OCI-LY3 (cell line): Measurements from ENCODE around the gene COG5.

Source experiments
- H2AFZ ChIP-seq: fragments of 200-600, 300-600 bp; shearing (Covaris generic); 2 replicates; pipeline ENCODE4 v1.6.0; 2014; ENCODE audit warnings: antibody characterized with exemption, low read depth, low read length
- H3K27ac ChIP-seq: fragments of 200-600, 300-600 bp; sonication (generic); 2 replicates; pipeline ENCODE4 v1.5.1; 2014; ENCODE audit warnings: mild to moderate bottlenecking, low read length, moderate library complexity, mixed read lengths
- H3K27me3 ChIP-seq: fragments of 200-600, 300-600 bp; sonication (generic); 2 replicates; pipeline ENCODE4 v1.6.1; 2014; ENCODE audit warnings: low read depth, low read length, mixed read lengths
- H3K36me3 ChIP-seq: fragments of 200-600, 300-600 bp; sonication (generic); replicated peaks from 2 replicates; pipeline ENCODE3; 2014; ENCODE audit warnings: low read depth, low read length, mixed read lengths
- H3K4me1 ChIP-seq: fragments of 300-600, 200-600 bp; sonication (generic); 2 replicates; pipeline ENCODE4 v1.6.1; 2014; ENCODE audit warnings: low read length, mixed read lengths
- H3K4me2 ChIP-seq: fragments of 200-600, 300-600 bp; sonication (generic); 2 replicates; pipeline ENCODE4 v1.6.1; 2014; ENCODE audit warnings: low read length, mixed read lengths
- H3K4me3 ChIP-seq: fragments of 300-600, 200-600 bp; sonication (generic); 2 replicates; pipeline ENCODE4 v1.5.1; 2014; ENCODE audit warnings: antibody characterized with exemption, mild to moderate bottlenecking, low read length, moderate library complexity
- H3K79me2 ChIP-seq: fragments of 300-600, 200-600 bp; shearing (Covaris generic); 2 replicates; pipeline ENCODE4 v1.6.1; 2014; ENCODE audit warnings: mild to moderate bottlenecking, low read length, mixed read lengths
- H3K9ac ChIP-seq: fragments of 300-600, 200-600 bp; shearing (Covaris generic); 2 replicates; pipeline ENCODE4 v1.6.0; 2014; ENCODE audit warnings: mild to moderate bottlenecking, low read length, moderate library complexity
- H3K9me3 ChIP-seq: fragments of 200-600, 300-600 bp; shearing (Covaris generic); 2 replicates; pipeline ENCODE4 v1.6.1; 2014; ENCODE audit warnings: low read length, mixed read lengths; ENCODE audit not compliant: insufficient read depth
- H4K20me1 ChIP-seq: fragments of 200-600, 300-600 bp; sonication (generic); 2 replicates; pipeline ENCODE4 v1.6.1; 2016; ENCODE audit warnings: low read length, mixed read lengths; ENCODE audit not compliant: insufficient read depth
- CTCF ChIP-seq: fragments of 200-600, 300-600 bp; sonication (generic); IDR thresholded peaks from 2 replicates; pipeline ENCODE4 v1.5.1; 2014; ENCODE audit warnings: antibody characterized with exemption, low read length, low read depth
- EZH2phosphoT487 ChIP-seq: fragments of 200-600 bp; shearing (Covaris generic); IDR thresholded peaks from 2 replicates; pipeline ENCODE4 v1.6.1; 2018; ENCODE audit warnings: antibody characterized with exemption, mixed run types, low read depth

COG5 gene

GRCh38 chr7:107527196-107527595 lies 36.5 kb downstream of the COG5 start:
- TF ChIP-seq CTCF (no peak), EZH2phosphoT487 (no peak)
- H4K20me1 ChIP-seq: no peaks in the 10 kb centered on the region
- peaks cover 2% of the 10 kb centered on the region for H3K36me3 ChIP-seq
- H3K9me3 ChIP-seq: no peaks in the 10 kb centered on the region
- H3K4me1 ChIP-seq: peaks cover 5% of the 10 kb centered on the region; the same call in 1 of the 2 replicates
- H2AFZ ChIP-seq: no peak overlapping the region
- no peak overlapping the region for H3K9ac ChIP-seq
- H3K79me2 ChIP-seq: no peaks in the 10 kb centered on the region
- H3K4me3 ChIP-seq: no peak overlapping the region
- H3K27me3 ChIP-seq: no peaks in the 10 kb centered on the region
- no peak overlapping the region for H3K27ac ChIP-seq
- no peak overlapping the region for H3K4me2 ChIP-seq

GRCh38 chr7:107526672-107527071 lies 37.0 kb downstream of the COG5 start:
- H3K79me2 ChIP-seq: no peaks in the 10 kb centered on the region
- no peak overlapping the region for H3K27ac ChIP-seq

GRCh38 chr7:107506674-107507339 lies 56.9 kb downstream of the COG5 start:
- Histone ChIP-seq H2AFZ (no peak overlapping the region), H4K20me1 (no peaks in the 10 kb centered on the region), H3K79me2 (no peaks in the 10 kb centered on the region), H3K4me1 (no peaks in the 10 kb centered on the region), H3K4me3 (no peak overlapping the region), H3K27me3 (no peaks in the 10 kb centered on the region), H3K9me3 (no peaks in the 10 kb centered on the region), H3K36me3 (no peaks in the 10 kb centered on the region), H3K4me2 (no peak overlapping the region), H3K9ac (no peak overlapping the region), H3K27ac (no peak overlapping the region)
- TF ChIP-seq EZH2phosphoT487: no peak
- TF ChIP-seq CTCF: no peak

More at GRCh38 chr7:107526672-107527071, 37.0 kb downstream of the COG5 start:
- no peak overlapping the region for H3K4me2 ChIP-seq
- peaks cover 2% of the 10 kb centered on the region for H3K36me3 ChIP-seq
- no peaks in the 10 kb centered on the region for H3K27me3 ChIP-seq
- no peak overlapping the region for H3K4me3 ChIP-seq
- no peak overlapping the region for H3K9ac ChIP-seq
- no peaks in the 10 kb centered on the region for H3K9me3 ChIP-seq
- no peak for TF ChIP-seq CTCF
- TF ChIP-seq EZH2phosphoT487: no peak
- no peak overlapping the region for H2AFZ ChIP-seq
- no peaks in the 10 kb centered on the region for H4K20me1 ChIP-seq
- H3K4me1 ChIP-seq: peaks cover 5% of the 10 kb centered on the region; the same call in 1 of the 2 replicates

GRCh38 chr7:107505997-107506673 lies 57.6 kb downstream of the COG5 start:
- H3K9ac ChIP-seq: no peak overlapping the region
- TF ChIP-seq CTCF (no peak), EZH2phosphoT487 (no peak)
- no peak overlapping the region for H3K4me3 ChIP-seq
- no peak overlapping the region for H3K27ac ChIP-seq
- H3K27me3 ChIP-seq: no peaks in the 10 kb centered on the region
- no peak overlapping the region for H3K4me2 ChIP-seq
- H3K36me3 ChIP-seq: no peaks in the 10 kb centered on the region
- no peaks in the 10 kb centered on the region for H3K79me2 ChIP-seq
- no peaks in the 10 kb centered on the region for H3K9me3 ChIP-seq
- no peaks in the 10 kb centered on the region for H3K4me1 ChIP-seq
- H2AFZ ChIP-seq: no peak overlapping the region
- H4K20me1 ChIP-seq: no peaks in the 10 kb centered on the region
